Left lung (tissue), 10 donors: ENCODE results near the gene SHISA5. TPM values are rescaled to one million over a fixed set of nuclear protein-coding genes. Genes with fewer than 3 reads are reported as not detected.
A peak's percentile ranks its signal among the peaks of the same experiment; 100 is the strongest.
"Not testable (repeated sequence)": the region's sequence is repeated elsewhere in the genome, so short reads cannot be mapped to it uniquely, and the experiment has no call there.

ENCODE experiments used
- ATAC-seq: fragments of 200-7000 bp; cut with Tn5 transposase; one replicate; pipeline ENCODE4 v1.9.1; 2020; ENCODE audit warnings: moderate library complexity
- DNase-seq, 4 donors: peaks; one replicate each; pipeline ENCODE4 v3.0.0-alpha.2; 2013 to 2020
- H3K27ac ChIP-seq, 2 donors: fragments of 200-600 bp; sonication (generic) in 1 of 2; one replicate each; pipeline versions ENCODE4 v1.5.0 to v1.8.0; 2020 to 2021
- H3K27me3 ChIP-seq, 2 donors: fragments of 200-600 bp; sonication (generic) in 1 of 2; one replicate each; pipeline versions ENCODE4 v1.5.0 to v1.8.0; 2020 to 2021
- H3K36me3 ChIP-seq, 2 donors: fragments of 200-600 bp; sonication (generic) in 1 of 2; one replicate each; pipeline versions ENCODE4 v1.5.0 to v1.8.0; 2020 to 2021
- H3K4me1 ChIP-seq, 2 donors: fragments of 200-600 bp; one replicate each; pipeline ENCODE4 v1.8.0; 2021
- H3K4me3 ChIP-seq, 2 donors: fragments of 200-600 bp; sonication (generic) in 1 of 2; one replicate each; pipeline versions ENCODE4 v1.5.0 to v1.8.0; 2020 to 2021; ENCODE audit warnings: mild to moderate bottlenecking in 1 of 2
- H3K9me3 ChIP-seq, 2 donors: fragments of 200-600 bp; sonication (generic) in 1 of 2; one replicate each; pipeline versions ENCODE4 v1.5.0 to v1.8.0; 2020 to 2021
- CTCF ChIP-seq, 2 donors: fragments of 200-600 bp; sonication (generic) in 1 of 2; IDR thresholded peaks; one replicate each; pipeline versions ENCODE4 v1.5.0 to v1.8.0; 2021; ENCODE audit warnings: antibody characterized with exemption in 2 of 2
- intact Hi-C, 2 donors: fragments of 100-400 bp; cut with DNase I; formaldehyde crosslinking; loops; one replicate each; pipeline versions ENCODE4 v1.11.2 to v1.14.2; 2022
- polyA plus RNA-seq, 6 donors: library from polyadenylated mRNA; unstranded; fragments of 120-200 nt; gene quantifications; one replicate each; pipeline ENCODE4 v1.2.1, GENCODE V29; 2013; ENCODE audit not compliant: insufficient read length in 6 of 6
- total RNA-seq, 2 donors: library from RNA; stranded (reverse); fragmentation: NEBNext Ultra II Directional; extraction: Animal tissue kit (Norgen Biotek cat#: 25700); gene quantifications; one replicate each; pipeline ENCODE4 v1.2.1, GENCODE V29; 2021
- donor health status: DM: no; HTN: yes; CAD: no.
- donor health status: DM: no; HTN: no; CAD: no.

Gene SHISA5
- total and polyA plus RNA-seq, 8 donors = 99.2 to 206 (median 114) TPM

GRCh38 chr3:48552111-48552951 is 48.4 kb upstream of the SHISA5 start:
- DNase-seq (peak in 2 of 4 donors; percentile 39 to 49), ATAC-seq (no peak)
- Histone ChIP-seq H3K27ac (peak overlapping the region in 1 of 2 donors; percentile 88), H3K36me3 (peaks cover 0 to 14% of the 10 kb centered on the region in 2 donors), H3K27me3 (no peaks in the 10 kb centered on the region), H3K4me3 (no peak overlapping the region), H3K9me3 (no peaks in the 10 kb centered on the region), H3K4me1 (peaks cover 0 to 78% of the 10 kb centered on the region in 2 donors)
- intact Hi-C loops = loop anchor here in 1 of 2 donors (5.0 kb wide), 1 partner anchor 85 kb away; a partner anchor contains a TSS
- TF ChIP-seq CTCF (IDR thresholded peaks at IDR 0.05) = no peak

GRCh38 chr3:48551651-48552050 is 47.7 kb upstream of the SHISA5 start:
- not testable (repeated sequence) for H3K27ac ChIP-seq, H3K9me3 ChIP-seq, ATAC-seq, H3K4me3 ChIP-seq, H3K27me3 ChIP-seq
- peak in 1 of 4 donors; percentile 17 for DNase-seq
- peaks cover 0 to 21% of the 10 kb centered on the region in 2 donors for H3K36me3 ChIP-seq
- intact Hi-C loops = loop anchor here in 1 of 2 donors (5.0 kb wide), 1 partner anchor 84 kb away; a partner anchor contains a TSS
- H3K4me1 ChIP-seq = peaks cover 0 to 72% of the 10 kb centered on the region in 2 donors

GRCh38 chr3:48548729-48549705 is 45.0 kb upstream of the SHISA5 start:
- intact Hi-C loops = loop anchor here in 1 of 2 donors (10.0 kb wide), 1 partner anchor 84 kb away; a partner anchor contains a TSS
- Histone ChIP-seq H3K27me3 (no peaks in the 10 kb centered on the region), H3K4me1 (peaks cover 0 to 57% of the 10 kb centered on the region in 2 donors), H3K27ac (peak overlapping the region in 1 of 2 donors; percentile 23), H3K9me3 (no peaks in the 10 kb centered on the region), H3K36me3 (peaks cover 0 to 34% of the 10 kb centered on the region in 2 donors), H3K4me3 (no peak overlapping the region)
- DNase-seq (peak; percentile 38 to 93 (median 83)), ATAC-seq (peak; percentile 96)
- peak; percentile 90 to 99 for TF ChIP-seq CTCF (IDR thresholded peaks at IDR 0.05)

- Histone ChIP-seq H3K36me3 (peaks cover 0 to 36% of the 10 kb centered on the region in 2 donors), H3K4me1 (peaks cover 0 to 57% of the 10 kb centered on the region in 2 donors), H3K9me3 (no peaks in the 10 kb centered on the region), H3K27ac (no peak overlapping the region), H3K27me3 (no peaks in the 10 kb centered on the region), H3K4me3 (no peak overlapping the region)
- DNase-seq (peak in 1 of 4 donors; percentile 6), ATAC-seq (no peak)
- TF ChIP-seq CTCF (IDR thresholded peaks at IDR 0.05) = no peak
- intact Hi-C loops = loop anchor here in 1 of 2 donors (10.0 kb wide), 1 partner anchor 83 kb away; a partner anchor contains a TSS
Observed at GRCh38 chr3:48548126-48548525, 44.2 kb upstream of the SHISA5 start.

GRCh38 chr3:48546203-48546829 is 42.3 kb upstream of the SHISA5 start:
- DNase-seq (peak in 1 of 4 donors; percentile 27), ATAC-seq (no peak)
- Histone ChIP-seq H3K4me3 (no peak overlapping the region), H3K9me3 (no peaks in the 10 kb centered on the region), H3K27me3 (no peaks in the 10 kb centered on the region), H3K27ac (no peak overlapping the region), H3K36me3 (peaks cover 0 to 46% of the 10 kb centered on the region in 2 donors), H3K4me1 (peaks cover 0 to 44% of the 10 kb centered on the region in 2 donors)
- TF ChIP-seq CTCF (IDR thresholded peaks at IDR 0.05) = no peak
- intact Hi-C loops = loop anchor here in 1 of 2 donors (10.0 kb wide), 1 partner anchor 82 kb away; a partner anchor contains a TSS
